Measurements from ENCODE around the gene TMEM243. TPM values are rescaled to one million over a fixed set of nuclear protein-coding genes. Genes with fewer than 3 reads are reported as not detected.

TMEM243 gene
- total and polyA plus RNA-seq, 2 donors, result 27.6 to 60.1 TPM

DNA sequence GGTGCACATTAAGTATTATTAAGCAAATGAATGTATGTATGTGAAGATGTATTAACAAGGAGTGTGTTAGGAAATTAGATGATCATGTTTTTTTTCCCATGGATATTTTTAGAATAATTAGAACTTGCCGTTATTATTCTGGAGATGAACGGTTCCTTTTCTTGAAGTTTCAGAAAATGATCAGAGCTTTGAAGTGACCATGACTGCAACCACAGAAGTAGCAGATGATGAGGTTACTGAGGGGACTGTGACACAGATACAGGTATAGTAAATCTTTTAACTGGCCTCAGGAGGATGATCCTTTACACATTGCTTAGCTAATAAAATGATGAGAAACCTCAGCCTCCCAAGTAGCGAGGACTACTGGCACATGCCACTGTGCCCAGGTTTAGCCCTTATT is 48.7 kb downstream of the TMEM243 start:
- H3K27ac ChIP-seq (ENCODE audit: low read depth), result no peak overlapping the region
- H3K4me3 ChIP-seq (ENCODE audit: low read depth, low read length), result no peak overlapping the region
- H3K36me3 ChIP-seq (ENCODE audit: insufficient read depth), result peaks cover 6% of the 10 kb centered on the region
- H3K4me1 ChIP-seq (ENCODE audit: insufficient read depth), result no peaks in the 10 kb centered on the region
- no peak for DNase-seq (ENCODE audit: extremely low spot score)
- 92% methylated on average over 3 of the region's 3 CpGs for WGBS

DNA sequence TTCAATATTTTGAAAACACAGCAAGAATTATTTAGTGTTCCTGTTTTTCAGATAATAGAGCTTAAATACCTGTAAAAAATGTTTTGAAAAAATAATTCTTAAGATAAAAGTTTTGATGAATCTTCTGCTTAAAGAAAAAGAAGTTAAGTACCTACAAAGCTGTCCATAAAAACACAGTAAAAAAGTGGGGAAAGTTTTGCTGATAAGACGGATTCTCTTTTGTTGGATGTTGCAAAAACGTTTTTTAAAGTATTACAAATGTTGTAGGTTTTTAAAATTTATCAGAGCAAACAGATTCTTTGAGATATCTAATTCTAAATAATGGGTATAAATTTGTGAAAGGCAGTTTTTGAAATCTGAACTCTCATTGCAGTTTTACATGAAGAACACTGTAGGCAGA is 55.1 kb downstream of the TMEM243 start:
- no peak overlapping the region for H3K27ac ChIP-seq (ENCODE audit: low read depth)
- whole genome bisulfite sequencing, result 77% methylated on average over 2 of the region's 2 CpGs
- H3K4me1 ChIP-seq (ENCODE audit: insufficient read depth), result no peaks in the 10 kb centered on the region
- peaks cover 1% of the 10 kb centered on the region for H3K36me3 ChIP-seq (ENCODE audit: insufficient read depth)
- DNase-seq (ENCODE audit: extremely low spot score), result no peak
- H3K4me3 ChIP-seq (ENCODE audit: low read depth, low read length), result no peak overlapping the region

DNA sequence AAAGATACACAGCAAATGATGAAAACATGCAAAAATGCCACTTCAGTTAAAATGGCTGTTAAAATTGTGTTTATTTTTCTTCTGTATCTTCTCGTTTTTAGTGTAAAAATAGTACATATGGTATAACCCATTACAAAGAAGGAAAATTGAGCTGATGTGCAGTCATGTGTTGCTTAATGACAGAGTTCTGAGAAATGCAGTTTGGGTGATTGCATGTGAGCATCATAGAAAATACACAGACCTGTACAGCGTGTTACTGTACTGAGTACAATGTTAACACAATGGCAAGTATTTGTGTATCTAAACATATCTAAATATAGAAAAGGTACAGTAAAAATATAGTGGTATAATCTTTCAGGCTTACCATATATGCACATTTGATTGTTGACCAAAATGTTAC is 60.0 kb downstream of the TMEM243 start:
- no peaks in the 10 kb centered on the region for H3K36me3 ChIP-seq (ENCODE audit: insufficient read depth)

DNA sequence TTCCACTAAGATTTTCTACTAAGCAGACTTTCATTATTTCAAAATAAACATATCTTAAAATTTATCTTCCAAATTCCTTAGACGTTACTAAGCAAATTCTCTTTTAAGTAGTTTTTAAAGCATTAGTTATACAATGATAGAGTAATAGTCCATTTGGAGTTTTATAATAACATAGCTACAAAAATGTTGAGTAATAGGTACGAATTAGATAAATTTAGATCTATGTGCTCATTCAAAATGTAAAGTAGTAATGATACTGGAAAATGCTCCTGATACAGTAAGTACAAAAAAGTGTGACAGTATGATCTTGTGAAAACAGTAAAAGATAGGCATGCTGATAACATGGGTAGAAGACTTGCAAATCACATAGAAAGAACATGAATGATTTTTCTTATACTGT is 62.8 kb downstream of the TMEM243 start:
- no peak for DNase-seq (ENCODE audit: extremely low spot score)
- Histone ChIP-seq H3K4me3 (ENCODE audit: low read depth, low read length) (no peak overlapping the region), H3K27ac (ENCODE audit: low read depth) (no peak overlapping the region), H3K4me1 (ENCODE audit: insufficient read depth) (no peaks in the 10 kb centered on the region), H3K36me3 (ENCODE audit: insufficient read depth) (no peaks in the 10 kb centered on the region)
- whole genome bisulfite sequencing, result 33% methylated on average over 2 of the region's 2 CpGs

More for the DNA sequence above, 60.0 kb downstream of the TMEM243 start:
- WGBS, result 52% methylated on average over 2 of the region's 2 CpGs
- no peaks in the 10 kb centered on the region for H3K4me1 ChIP-seq (ENCODE audit: insufficient read depth)
- no peak overlapping the region for H3K27ac ChIP-seq (ENCODE audit: low read depth)
- DNase-seq (ENCODE audit: extremely low spot score), result no peak
- H3K4me3 ChIP-seq (ENCODE audit: low read depth, low read length), result no peak overlapping the region

DNA sequence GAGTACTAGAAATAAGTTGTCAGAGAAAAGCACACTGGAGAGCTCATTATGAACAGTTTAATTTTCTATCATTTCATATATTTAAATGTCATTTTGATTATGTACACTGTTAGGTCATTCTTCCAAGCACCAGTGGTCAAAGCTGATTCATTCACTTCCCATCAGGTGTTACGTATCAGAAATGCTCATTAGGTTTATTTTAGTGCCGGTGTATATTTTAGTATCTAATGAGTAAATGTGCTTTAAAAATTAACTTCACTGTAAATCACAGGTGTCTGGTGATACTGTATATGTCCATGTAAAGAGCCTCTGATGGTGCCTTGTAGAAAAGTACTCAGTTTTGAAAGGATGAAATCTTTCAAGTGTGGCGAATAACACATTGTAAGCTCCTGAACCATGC is 63.7 kb downstream of the TMEM243 start:
- Histone ChIP-seq H3K27ac (ENCODE audit: low read depth) (no peak overlapping the region), H3K36me3 (ENCODE audit: insufficient read depth) (no peaks in the 10 kb centered on the region), H3K4me3 (ENCODE audit: low read depth, low read length) (no peak overlapping the region), H3K4me1 (ENCODE audit: insufficient read depth) (no peaks in the 10 kb centered on the region)
- no peak for DNase-seq (ENCODE audit: extremely low spot score)
- WGBS, result 75% methylated on average over 3 of the region's 3 CpGs

DNA sequence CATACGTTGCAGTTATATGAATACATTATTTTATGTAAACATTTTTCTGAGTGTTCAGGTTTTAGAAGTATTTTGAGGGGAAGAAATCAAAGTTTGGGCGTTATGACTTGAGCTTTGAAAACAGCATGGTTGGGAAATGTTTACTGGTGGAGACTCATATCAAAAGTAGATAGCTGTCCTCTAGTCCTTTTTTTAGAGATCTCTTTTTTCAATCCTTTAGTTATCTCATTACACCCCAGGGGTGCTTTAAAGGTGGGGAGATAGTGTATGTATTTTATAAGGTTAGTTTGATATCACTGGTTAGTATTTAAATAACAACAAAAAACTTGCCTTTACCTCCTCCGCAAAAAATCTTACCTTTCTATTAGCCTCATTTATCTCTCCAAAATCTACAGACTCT is 65.0 kb downstream of the TMEM243 start:
- DNase-seq (ENCODE audit: extremely low spot score), result no peak
- no peak overlapping the region for H3K27ac ChIP-seq (ENCODE audit: low read depth)
- WGBS, result 33% methylated on average over 3 of the region's 3 CpGs
- H3K36me3 ChIP-seq (ENCODE audit: insufficient read depth), result no peaks in the 10 kb centered on the region
- H3K4me3 ChIP-seq (ENCODE audit: low read depth, low read length), result peak overlapping the region; percentile 18
- H3K4me1 ChIP-seq (ENCODE audit: insufficient read depth), result no peaks in the 10 kb centered on the region

DNA sequence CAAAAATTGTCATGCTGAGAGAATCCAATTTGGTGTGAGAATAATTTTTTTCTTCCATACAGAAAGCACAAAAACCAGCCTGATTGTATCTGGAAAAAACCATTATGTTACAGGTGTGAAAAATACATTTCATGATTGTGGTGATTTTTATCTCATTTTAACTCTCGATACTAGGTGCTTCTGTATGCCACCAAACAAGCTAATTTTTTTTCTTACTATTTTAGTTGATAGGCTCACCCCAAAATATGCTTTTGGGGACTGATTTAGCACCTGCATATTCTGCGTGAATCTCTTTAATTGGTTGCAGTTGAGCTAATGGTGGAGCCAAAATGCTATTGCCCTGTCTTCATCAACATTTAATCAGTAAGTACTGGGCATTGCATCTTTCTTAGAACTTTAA is 65.4 kb downstream of the TMEM243 start:
- no peaks in the 10 kb centered on the region for H3K4me1 ChIP-seq (ENCODE audit: insufficient read depth)
- WGBS, result 31% methylated on average over 2 of the region's 2 CpGs
- H3K36me3 ChIP-seq (ENCODE audit: insufficient read depth), result no peaks in the 10 kb centered on the region
- DNase-seq (ENCODE audit: extremely low spot score), result no peak
- H3K4me3 ChIP-seq (ENCODE audit: low read depth, low read length), result peak overlapping the region; percentile 18
- no peak overlapping the region for H3K27ac ChIP-seq (ENCODE audit: low read depth)

DNA sequence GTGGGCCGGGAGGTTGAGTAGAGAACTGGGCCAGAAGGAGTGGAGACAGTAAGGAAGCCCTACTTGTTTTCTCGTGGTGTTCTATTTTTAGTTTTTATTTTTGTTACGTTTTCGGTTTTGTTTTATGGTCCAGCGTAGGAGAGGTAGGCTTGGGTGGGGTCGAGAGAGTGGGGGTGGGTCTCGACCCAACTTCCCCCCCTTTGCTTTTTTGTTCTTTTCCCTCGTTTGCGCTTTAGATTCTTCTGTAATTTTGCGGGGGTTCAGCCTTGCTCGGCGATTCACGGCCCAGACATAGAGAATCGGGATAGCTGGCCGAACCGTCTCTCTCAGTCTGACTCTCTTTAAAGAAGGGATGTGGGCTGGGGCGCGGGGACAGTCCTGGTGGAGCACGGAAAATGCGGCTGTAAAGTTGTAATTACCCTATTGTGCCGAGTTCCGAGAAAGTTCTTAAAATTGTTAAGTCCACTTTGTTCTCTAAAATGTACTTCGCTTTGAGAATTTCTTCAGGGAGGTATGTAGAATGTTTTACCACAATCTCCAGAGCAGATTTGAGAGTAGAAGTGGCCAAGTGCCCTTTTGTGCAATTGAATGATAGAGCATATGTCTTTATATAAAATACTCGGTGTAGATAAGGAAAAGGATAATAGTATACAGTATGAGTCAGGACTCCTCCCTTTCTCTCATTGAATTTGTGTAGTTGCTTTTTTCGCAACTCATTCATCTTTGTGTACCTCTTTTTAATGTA is 66.5 kb downstream of the TMEM243 start:
- DNase-seq (ENCODE audit: extremely low spot score), result peak; percentile 17
- peak overlapping the region; percentile 96 for H3K27ac ChIP-seq (ENCODE audit: low read depth)
- peak overlapping the region; percentile 86 for H3K4me3 ChIP-seq (ENCODE audit: low read depth, low read length)
- WGBS, result under 1% methylated on average over 25 of the region's 25 CpGs
- no peaks in the 10 kb centered on the region for H3K36me3 ChIP-seq (ENCODE audit: insufficient read depth)
- H3K4me1 ChIP-seq (ENCODE audit: insufficient read depth), result no peaks in the 10 kb centered on the region

DNA sequence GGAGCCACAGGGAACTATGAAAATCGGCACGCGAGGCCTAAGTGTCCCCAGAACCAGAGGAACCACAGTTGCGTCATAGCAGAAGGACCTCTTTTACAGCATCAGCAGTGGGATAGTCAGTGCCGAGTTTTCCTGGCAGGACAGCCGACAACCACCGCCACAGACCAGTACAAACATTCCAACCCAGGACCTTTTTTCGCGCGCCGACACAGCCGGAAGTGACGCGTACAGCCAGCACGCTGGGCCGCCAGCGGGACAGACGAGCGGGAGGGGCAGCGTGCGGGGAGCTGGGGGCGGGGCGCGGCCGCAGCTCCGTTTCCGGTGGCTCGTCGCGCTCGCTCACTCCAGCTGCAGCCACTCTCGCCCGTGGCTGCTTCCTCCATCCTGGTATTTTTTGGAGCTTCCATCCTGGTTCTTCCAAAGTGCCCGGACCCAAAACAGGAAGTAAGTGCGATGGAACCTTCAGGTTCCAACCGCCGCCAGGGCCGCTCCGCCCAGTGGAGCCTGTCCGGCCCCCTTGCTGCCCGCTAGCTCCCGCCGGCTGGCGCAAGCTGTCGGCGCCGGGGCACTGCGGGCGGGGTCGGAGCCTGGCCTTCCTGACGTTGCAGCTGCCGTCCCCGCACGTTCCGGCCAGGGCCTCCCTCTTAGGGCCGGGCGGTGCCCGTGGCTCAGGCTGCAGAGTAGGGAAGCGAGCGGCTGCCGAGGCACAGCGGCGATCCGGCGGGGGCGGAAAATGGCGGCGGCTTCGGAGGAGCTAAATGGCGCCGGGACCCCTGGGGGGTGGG is 67.2 kb downstream of the TMEM243 start, which contains the start of gene DMTF1:
Gene DMTF1 (plus strand): TSS at position 342 of the 785 bp plus-strand sequence. CDS start 12,489 bp downstream, outside the sequence.
- Histone ChIP-seq H3K27ac (ENCODE audit: low read depth) (peak within 1 kb of the TSS; percentile 96), H3K36me3 (ENCODE audit: insufficient read depth) (no peaks in the 10 kb centered on the region), H3K4me1 (ENCODE audit: insufficient read depth) (no peaks in the 10 kb centered on the region), H3K4me3 (ENCODE audit: low read depth, low read length) (peak within 1 kb of the TSS; percentile 86)
- under 1% methylated on average over 71 of the region's 71 CpGs for WGBS
- peak; percentile 87 for DNase-seq (ENCODE audit: extremely low spot score)

DNA sequence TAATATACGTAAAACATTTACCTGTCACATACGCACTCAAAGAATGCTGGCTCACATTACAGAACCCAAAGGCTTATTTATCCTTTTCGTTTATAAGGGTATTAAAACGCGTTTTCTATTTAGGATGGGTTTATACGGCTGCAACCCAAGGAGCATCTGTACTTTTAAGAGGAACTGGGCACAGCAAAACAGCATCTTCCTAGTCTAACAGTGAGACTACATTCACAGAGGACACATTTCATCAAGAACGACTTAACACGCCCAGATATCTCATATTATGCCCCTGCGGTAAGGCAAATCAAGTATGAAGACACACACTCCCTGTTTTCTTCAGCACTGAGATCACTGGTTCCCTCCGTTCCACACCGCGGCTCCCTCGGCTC is 67.8 kb downstream of the TMEM243 start:
- 4% methylated on average over 13 of the region's 13 CpGs for WGBS
- no peak for DNase-seq (ENCODE audit: extremely low spot score)
- no peaks in the 10 kb centered on the region for H3K36me3 ChIP-seq (ENCODE audit: insufficient read depth)

DNA sequence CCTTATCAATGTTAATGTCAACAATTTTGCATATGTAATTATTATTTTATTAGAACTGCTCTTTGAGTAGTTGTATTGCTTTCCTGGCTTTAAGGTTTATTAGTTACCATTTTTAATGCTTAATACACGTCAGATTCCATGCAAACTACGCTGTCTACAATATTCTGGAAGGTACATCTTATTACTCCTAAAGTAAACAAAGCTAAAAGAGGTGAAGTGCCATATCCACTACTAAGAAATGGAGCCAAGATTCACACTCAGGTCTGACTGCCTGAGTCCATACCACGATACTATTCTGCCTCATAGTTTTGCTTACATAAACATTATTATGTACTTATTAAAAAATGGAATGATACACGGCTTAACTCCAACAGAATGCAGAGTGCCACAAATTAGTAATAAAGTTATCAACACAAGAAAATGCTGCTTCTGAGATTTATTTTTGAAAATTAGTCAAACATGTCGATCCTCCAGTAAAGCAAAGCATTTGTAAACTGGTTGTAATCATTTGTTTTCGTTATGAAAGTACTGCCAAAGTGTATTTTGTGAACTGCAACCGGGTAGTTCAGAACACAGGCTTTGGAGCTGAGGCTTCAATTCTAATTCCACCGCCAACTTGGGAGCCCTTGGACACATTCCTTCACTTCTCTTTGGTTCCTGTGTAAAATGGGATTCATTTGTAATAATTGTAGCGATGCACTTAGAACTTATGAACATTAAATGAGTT is 68.4 kb downstream of the TMEM243 start:
- H3K27ac ChIP-seq (ENCODE audit: low read depth), result peak overlapping the region; percentile 93
- peak overlapping the region; percentile 86 for H3K4me3 ChIP-seq (ENCODE audit: low read depth, low read length)
- no peaks in the 10 kb centered on the region for H3K4me1 ChIP-seq (ENCODE audit: insufficient read depth)
- no peak for DNase-seq (ENCODE audit: extremely low spot score)
- 23% methylated on average over 9 of the region's 9 CpGs for WGBS
- H3K36me3 ChIP-seq (ENCODE audit: insufficient read depth), result no peaks in the 10 kb centered on the region

More for the DNA sequence above, 67.8 kb downstream of the TMEM243 start:
- Histone ChIP-seq H3K4me1 (ENCODE audit: insufficient read depth) (no peaks in the 10 kb centered on the region), H3K4me3 (ENCODE audit: low read depth, low read length) (peak overlapping the region; percentile 86), H3K27ac (ENCODE audit: low read depth) (peak overlapping the region; percentile 93)

DNA sequence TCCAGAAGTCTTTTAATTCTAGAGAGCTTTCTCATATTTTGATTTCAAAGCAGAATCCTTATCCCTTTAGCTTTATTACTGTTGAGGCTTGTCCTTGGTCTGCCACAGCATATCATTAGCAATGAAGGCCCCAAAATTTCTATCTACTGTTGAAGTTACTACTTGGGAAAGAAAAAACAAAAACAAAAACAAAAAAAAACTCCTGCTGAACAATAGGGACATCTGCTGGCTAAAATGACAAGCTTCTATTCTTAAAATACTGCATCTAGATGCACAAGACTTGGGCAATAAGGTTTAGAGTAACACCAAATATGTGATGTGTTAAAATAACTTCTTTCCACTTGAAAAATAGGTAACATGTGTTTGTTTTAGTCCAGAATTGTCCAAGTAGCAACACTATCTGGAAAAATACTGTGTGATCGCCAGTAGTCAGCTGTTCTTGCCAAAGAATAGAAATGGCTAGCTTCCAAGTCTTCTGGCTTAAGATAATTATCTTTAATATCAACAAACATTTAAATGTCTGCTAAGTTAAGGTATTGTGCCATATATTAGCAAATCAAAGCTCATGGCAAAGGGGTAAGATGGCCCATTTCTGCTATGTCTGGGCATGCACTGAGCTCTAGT is 71.1 kb downstream of the TMEM243 start:
- Histone ChIP-seq H3K36me3 (ENCODE audit: insufficient read depth) (no peaks in the 10 kb centered on the region), H3K4me1 (ENCODE audit: insufficient read depth) (no peaks in the 10 kb centered on the region), H3K27ac (ENCODE audit: low read depth) (no peak overlapping the region), H3K4me3 (ENCODE audit: low read depth, low read length) (no peak overlapping the region)
- no peak for DNase-seq (ENCODE audit: extremely low spot score)
- 48% methylated on average over 1 of the region's 1 CpG for WGBS

DNA sequence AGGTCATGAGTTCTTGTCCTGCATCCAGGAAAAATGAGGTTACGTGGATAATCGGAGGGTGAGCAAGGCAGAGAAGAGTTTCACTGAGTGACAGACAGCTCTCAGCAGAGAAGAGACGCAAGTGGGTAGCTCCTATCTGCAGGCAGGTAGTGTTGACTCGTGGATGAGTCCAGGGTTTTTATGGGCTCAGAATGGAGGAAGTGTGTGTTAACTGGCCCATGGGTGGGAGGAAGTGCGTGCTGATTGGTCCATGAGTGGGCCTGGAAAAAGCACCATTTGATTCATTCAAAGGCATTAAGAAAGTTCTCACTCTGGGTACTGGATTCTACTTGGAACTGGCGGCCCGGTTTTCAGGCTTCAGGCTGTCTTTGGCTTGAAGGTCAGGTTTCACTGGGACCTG is 72.0 kb downstream of the TMEM243 start:
- DNase-seq (ENCODE audit: extremely low spot score), result no peak
- Histone ChIP-seq H3K27ac (ENCODE audit: low read depth) (no peak overlapping the region), H3K4me1 (ENCODE audit: insufficient read depth) (no peaks in the 10 kb centered on the region), H3K36me3 (ENCODE audit: insufficient read depth) (no peaks in the 10 kb centered on the region), H3K4me3 (ENCODE audit: low read depth, low read length) (no peak overlapping the region)
- WGBS, result 90% methylated on average over 7 of the region's 7 CpGs

Measured in urinary bladder (tissue), 4 donors.